GM19351 (cell line): Measurements from ENCODE around the gene HSH2D.
A peak's percentile ranks its signal among the peaks of the same experiment; 100 is the strongest.
"Not testable (repeated sequence)": the region's sequence is repeated elsewhere in the genome, so short reads cannot be mapped to it uniquely, and the experiment has no call there.

Source experiments
- ATAC-seq: cut with Tn5 transposase; IDR thresholded peaks from one replicate; pipeline ENCODE4 v1.9.1; 2021; ENCODE audit warnings: mild to moderate bottlenecking, moderate library complexity; ENCODE audit not compliant: unreplicated experiment

Gene HSH2D

GRCh38 chr19:16154557-16154956 is 11.1 kb downstream of the HSH2D start:
- ATAC-seq, result no peak

- no peak for ATAC-seq
Observed at GRCh38 chr19:16155128-16155527, 11.6 kb downstream of the HSH2D start.

- ATAC-seq, result no peak
Observed at GRCh38 chr19:16156904-16157303, 13.4 kb downstream of the HSH2D start.

- no peak for ATAC-seq
Observed at GRCh38 chr19:16157601-16158000, 14.1 kb downstream of the HSH2D start.

- no peak for ATAC-seq
Observed at GRCh38 chr19:16159655-16160054, 16.2 kb downstream of the HSH2D start.

- no peak for ATAC-seq
Observed at GRCh38 chr19:16160445-16160942, 17.0 kb downstream of the HSH2D start.

GRCh38 chr19:16160943-16161560 is 17.6 kb downstream of the HSH2D start:
- ATAC-seq, result no peak

- ATAC-seq, result no peak
Observed at GRCh38 chr19:16161840-16162239, 18.4 kb downstream of the HSH2D start.

- no peak for ATAC-seq
Observed at GRCh38 chr19:16164222-16164890, 20.9 kb downstream of the HSH2D start.

- ATAC-seq, result no peak
Observed at GRCh38 chr19:16166417-16166816, 22.9 kb downstream of the HSH2D start.

GRCh38 chr19:16167055-16167454 is 23.6 kb downstream of the HSH2D start:
- ATAC-seq, result no peak

- no peak for ATAC-seq
Observed at GRCh38 chr19:16168465-16169081, 25.1 kb downstream of the HSH2D start.

GRCh38 chr19:16170134-16170533 is 26.6 kb downstream of the HSH2D start:
- no peak for ATAC-seq

GRCh38 chr19:16175954-16176353 is 32.5 kb downstream of the HSH2D start:
- ATAC-seq, result no peak

GRCh38 chr19:16178866-16179265 is 35.4 kb downstream of the HSH2D start:
- ATAC-seq, result not testable (repeated sequence)

GRCh38 chr19:16180611-16181010 is 37.1 kb downstream of the HSH2D start:
- ATAC-seq, result no peak

GRCh38 chr19:16184665-16185122 is 41.2 kb downstream of the HSH2D start:
- ATAC-seq, result no peak

GRCh38 chr19:16185123-16185767 is 41.8 kb downstream of the HSH2D start, which contains the start of gene FAM32A:
TSS of gene FAM32A (plus strand) at chr19:16185410. CDS start at chr19:16185443, 33 bp downstream.
- ATAC-seq, result peak; percentile 87

- no peak for ATAC-seq
Observed at GRCh38 chr19:16185768-16186123, 42.3 kb downstream of the HSH2D start.

GRCh38 chr19:16188521-16188920 is 45.0 kb downstream of the HSH2D start:
- no peak for ATAC-seq

- ATAC-seq, result no peak
Observed at GRCh38 chr19:16190198-16190597, 46.7 kb downstream of the HSH2D start.
